ENCODE data around the gene TMEM201.
A peak's percentile ranks its signal among the peaks of the same experiment; 100 is the strongest.
"Not testable (repeated sequence)": the region's sequence is repeated elsewhere in the genome, so short reads cannot be mapped to it uniquely, and the experiment has no call there.

TMEM201 gene, protein sequence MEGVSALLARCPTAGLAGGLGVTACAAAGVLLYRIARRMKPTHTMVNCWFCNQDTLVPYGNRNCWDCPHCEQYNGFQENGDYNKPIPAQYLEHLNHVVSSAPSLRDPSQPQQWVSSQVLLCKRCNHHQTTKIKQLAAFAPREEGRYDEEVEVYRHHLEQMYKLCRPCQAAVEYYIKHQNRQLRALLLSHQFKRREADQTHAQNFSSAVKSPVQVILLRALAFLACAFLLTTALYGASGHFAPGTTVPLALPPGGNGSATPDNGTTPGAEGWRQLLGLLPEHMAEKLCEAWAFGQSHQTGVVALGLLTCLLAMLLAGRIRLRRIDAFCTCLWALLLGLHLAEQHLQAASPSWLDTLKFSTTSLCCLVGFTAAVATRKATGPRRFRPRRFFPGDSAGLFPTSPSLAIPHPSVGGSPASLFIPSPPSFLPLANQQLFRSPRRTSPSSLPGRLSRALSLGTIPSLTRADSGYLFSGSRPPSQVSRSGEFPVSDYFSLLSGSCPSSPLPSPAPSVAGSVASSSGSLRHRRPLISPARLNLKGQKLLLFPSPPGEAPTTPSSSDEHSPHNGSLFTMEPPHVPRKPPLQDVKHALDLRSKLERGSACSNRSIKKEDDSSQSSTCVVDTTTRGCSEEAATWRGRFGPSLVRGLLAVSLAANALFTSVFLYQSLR

DNA sequence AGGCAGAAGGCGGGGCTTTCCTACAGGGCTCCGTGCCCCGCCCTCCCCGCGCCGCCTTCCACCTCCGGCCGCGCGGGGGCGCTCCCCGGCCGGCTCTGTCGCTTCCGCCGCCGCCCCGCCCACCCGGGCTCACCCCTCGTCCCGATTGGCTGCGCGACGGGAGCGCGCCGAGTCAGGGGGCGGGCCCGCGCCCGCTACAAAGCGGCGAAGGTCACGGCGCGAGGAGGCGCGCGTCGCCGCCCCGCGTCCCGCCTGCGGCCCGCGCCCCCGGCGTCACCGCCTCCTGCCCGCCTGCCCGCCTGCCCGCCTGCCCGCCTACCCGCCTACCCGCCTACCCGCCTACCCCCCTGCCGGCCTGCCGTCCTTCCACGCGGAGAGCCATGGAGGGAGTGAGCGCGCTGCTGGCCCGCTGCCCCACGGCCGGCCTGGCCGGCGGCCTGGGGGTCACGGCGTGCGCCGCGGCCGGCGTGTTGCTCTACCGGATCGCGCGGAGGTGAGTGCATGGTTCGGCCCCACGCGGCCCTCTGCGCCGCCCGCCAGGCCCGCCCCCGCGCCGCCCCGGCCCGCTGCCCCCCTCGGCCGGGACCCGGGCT lies at the start of gene TMEM201:
TMEM201 (plus strand) TSS at position 361 of the 593 bp plus-strand sequence; CDS start at position 381, 20 bp downstream.
- peak; percentile 97 for DNase-seq

DNA sequence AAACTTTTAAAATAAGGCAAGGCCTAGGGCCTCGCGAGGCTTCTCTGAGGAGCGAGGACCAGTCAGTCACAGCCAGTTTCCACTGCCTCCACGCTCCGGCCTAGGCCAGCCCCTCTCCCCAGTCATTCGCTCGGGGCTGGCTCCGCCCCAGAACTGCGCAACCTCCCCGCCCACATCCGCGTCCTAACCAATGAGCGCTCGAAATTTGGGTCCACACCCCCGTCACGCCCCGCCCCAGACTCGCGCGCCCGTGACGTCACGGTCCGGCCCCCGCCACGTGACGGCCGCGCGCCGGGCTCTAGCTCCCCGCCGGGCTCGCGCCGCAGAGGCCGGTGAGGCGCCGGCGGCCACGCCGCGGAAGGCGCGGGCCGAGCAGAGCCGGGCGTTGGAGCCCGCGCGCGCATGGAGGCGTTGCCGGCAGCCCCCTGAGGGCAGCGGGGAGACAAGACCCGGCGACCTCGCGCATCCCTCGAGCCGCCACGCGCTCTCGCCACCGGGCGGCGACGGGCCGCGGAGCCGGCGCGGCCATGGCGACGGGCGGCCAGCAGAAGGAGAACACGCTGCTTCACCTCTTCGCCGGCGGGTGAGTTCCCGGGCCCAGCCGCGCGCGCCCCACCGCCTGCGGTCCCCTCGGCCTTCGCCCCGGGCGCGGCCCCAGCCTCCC lies 49.4 kb upstream of the TMEM201 start, which contains the start of gene SLC25A33:
SLC25A33 (plus strand) TSS at position 301 of the 664 bp plus-strand sequence; CDS start at position 528, 227 bp downstream.
- DNase-seq, result peak; percentile 98

DNA sequence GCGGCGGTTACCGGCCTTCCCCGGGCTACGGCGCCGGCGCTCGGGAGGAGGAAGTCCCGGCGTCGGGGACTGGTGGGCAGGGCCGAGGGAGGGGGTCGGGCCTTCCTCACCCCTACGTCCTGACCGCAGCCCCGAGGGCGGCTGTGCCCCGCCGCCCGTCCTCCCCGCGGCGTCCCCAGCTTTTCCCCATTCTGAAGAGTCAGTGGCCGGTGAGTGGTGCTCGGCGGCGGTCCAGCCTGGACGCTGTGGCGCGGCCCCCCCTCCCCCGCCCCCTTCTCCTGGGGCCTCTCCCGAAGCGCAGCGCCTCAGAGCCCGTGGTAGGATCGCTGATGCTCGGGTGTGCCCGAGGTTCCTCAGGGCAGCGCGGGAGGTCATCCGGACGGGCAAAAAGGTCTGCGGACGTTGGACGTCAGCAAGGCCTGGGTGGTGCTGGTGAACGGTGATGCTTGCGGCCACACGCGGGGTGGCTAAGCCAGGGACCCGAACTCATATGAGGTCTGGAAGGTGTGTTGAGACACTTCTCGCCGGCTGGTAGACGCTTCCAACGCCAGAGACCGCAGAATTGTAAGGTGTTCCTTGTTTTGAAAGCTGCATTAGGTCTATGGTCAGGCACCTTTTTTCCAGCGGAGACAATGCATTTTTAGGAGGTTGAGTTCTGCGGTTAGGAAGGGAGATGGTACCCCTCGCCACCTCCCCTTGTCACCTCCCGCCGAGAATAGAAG lies 48.7 kb upstream of the TMEM201 start:
- peak; percentile 72 for DNase-seq

DNA sequence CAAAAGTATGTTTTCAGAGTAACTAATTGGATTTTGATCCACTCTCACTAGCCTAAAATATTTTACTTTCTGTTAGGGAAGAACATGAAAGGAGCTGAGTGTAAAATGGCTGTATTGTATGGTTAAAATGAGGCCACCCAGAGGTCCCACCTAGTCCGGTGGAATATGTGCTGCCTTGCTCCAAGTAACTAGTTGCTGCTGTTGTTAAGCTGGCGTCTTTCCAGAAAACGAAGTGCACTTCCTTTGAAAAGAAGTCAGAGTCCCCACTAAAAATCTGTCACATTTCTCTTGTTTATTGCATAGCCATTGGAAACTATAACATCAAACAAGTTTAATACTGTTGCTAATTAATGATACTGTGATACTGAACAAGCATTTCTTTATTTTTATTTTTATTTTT lies 46.3 kb upstream of the TMEM201 start:
- no peak for DNase-seq

DNA sequence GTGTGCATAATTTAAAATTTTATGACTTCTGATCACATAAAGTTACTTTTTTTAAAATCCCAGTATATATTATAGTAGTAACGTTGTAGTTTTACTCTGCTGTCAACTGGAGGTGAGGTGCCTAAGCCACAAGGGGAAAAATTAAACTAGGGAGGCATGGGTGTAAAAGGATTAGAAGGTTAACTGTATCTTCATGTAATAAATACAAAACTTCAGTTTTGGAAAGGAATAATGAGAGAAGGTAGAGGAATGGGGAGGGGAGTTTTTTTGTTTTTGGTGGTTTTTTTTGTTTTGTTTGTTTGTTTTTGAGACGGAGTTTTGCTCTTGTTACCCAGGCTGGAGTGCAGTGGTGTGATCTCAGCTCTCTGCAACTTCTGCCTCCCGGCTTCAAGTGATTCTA lies 43.8 kb upstream of the TMEM201 start:
- no peak for DNase-seq

DNA sequence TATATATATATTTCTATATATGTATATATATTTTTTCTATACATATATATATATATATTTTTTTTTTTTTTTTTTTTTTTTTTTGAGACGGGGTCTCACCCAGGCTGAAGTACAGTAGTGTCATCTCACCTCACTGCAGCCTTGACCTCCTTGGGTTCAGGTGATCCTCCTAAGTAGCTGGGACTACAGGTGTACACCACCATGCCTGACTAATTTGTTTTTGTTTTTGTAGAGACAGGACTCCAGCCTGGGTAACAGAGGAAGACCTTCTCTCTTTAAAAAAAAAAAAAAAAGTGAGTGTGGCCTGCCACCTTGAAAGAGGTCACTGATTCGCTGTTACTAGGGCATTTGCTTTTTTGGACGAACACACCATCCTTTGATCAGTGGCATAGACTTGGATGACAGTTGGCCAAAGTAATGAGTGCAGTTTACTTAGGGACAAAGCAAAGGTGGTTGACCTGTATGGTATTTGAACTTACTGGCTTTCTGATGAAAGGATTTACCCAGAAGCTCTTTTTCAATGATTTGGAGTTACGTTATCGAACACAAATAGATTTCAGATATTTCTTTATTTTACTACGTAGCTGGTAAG lies 38.7 kb upstream of the TMEM201 start:
- no peak for DNase-seq

DNA sequence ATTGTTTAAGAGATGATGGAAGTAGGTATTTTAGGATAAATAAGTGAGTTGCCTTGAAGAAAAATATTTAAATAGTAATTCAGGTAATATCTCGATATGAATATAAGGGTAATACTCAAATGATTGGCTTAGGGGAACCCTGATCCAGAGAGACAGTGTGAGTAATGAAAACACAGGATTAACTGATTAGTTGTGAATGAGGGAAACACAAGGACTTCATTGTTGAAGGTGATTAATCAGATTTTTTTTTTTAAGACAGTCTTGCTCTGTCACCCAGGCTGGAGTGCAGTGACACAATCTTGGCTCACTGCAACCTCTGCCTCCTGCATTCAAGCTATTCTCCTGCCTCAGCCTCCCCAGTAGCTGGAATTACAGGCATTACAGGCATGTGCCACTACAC lies 36.7 kb upstream of the TMEM201 start:
- DNase-seq, result peak; percentile 77

DNA sequence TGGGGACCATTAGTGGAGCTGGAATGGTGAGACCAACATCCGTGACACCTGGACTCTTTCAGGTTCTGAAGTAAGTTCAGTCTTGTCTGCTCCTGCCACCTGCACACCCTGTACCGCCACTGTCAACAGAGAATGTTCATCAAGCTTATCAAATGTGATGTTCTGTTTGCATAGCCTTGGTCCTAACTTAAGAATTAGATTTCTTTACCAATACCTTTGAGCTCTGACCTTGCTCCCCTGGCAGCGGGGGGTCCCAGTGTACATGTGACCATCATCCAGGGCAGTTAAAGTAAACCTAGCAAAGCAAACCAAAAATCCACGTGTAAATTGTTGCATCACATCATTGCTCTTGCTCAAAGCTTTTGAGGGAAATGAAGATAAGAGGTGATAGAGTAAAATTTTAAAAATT lies 35.0 kb upstream of the TMEM201 start:
- no peak for DNase-seq

DNA sequence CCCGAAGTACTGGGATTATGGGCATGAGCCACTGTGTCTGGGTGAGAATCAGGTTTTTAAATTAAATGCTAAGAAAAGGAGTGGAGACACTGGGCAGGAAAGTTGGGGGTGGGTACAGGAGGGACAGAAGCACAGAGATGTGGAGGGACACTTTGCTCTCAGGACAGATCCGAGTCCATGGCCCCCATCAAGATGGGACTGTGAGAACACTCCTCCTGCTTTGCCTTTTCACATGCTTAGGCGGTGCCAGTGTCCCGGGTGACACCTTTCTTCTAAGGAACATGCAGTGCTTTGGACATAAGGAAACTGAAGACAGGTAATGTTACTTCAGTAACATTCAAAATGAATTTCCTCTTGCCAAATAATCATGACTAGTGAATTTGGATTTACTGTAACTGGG lies 32.8 kb upstream of the TMEM201 start:
- DNase-seq, result no peak

DNA sequence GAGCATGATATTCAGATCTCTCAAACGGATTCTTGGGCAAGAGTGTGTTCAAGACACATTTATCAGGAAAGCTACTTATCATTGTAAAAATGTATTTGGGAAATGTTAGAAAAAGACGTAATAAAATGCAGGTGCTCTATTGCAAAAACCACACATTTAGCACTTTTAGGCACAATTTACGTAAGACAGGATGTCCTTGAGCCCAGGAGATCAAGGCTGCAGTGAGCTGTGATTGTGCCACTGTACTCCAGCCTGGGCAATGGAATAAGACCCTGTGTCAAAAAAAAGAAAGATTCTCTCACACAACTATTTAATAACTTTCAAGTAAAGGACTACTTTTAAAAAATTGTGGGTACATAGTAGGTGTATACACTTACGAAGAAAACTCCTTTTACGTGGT lies 31.1 kb upstream of the TMEM201 start:
- no peak for DNase-seq

DNA sequence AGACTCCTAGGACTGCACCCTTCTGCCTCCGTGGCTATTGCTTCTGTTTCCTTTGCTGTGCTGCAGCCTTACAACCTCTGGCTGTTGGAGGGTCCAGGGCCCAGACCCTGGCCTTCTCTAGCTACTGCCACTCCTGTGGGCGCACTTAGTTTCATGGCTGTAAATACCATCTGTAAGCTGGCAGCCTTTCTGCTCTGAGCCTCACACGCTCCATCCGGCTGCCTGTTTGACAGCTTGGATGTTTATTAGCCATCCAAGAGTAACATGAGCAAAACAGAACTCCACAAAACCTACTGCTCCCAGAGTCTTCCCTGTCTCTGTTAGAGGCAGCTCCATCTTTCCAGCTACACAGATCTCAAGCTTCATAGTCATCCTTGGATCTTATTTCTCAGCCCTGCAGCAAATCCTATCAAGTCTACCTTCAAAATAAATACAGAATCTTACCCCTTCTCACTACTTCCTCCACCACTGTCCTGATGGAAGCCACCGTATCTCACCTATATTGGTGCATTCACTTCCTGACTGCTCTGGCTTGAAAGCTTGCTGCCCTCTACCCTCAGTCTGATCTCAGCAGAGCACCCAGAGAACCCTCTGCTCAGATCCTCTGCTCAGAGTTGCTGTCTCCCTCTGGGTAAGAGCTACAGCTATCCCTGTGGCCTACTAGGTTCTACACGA lies 30.3 kb upstream of the TMEM201 start:
- no peak for DNase-seq

DNA sequence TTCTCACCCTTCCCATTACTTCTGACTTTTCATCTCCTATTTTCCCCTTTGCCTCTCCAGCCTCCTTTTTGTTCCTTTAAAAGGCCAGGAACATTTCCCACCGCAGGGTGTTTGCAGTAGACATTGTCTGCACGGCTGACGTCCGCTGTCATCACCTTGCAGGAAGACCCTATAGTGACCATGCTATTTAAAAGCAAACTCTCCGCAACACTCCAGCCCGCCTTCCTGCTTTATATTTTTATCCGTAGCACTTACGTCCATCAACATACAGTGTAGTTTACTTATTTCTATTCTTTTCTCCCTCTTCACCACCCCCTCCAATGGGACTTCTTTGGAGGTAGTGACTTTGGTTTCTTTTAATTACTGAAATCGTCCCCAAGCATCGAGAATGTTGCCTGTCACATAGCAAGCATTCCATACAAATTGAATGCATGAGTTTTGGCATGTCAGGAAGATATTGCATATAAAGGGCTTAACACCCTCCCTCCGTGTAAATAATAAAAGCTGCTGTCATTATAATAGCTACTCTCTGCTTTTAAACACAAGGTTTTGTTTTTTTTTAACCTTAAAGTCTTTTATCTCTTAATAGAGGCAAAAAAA lies 29.7 kb upstream of the TMEM201 start:
- DNase-seq, result no peak

DNA sequence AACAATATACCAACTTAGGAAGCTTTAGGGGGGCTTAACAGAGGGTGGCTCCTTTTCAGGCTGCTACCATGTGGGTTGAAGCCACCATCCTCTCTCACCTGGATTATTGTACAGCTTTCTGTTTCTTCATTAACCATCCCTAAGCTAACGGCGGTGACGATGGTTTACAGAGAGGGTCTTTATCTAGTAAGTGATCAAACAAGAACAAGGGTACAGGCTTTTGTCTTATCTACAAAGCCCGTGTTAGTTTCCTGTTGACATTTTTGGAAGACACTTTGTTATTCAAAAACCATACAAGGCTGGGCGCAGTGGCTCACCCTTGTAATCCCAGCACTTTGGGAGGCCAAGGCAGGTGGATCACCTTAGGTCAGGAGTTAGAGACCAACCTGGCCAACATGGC lies 29.0 kb upstream of the TMEM201 start:
- peak; percentile 15 for DNase-seq

DNA sequence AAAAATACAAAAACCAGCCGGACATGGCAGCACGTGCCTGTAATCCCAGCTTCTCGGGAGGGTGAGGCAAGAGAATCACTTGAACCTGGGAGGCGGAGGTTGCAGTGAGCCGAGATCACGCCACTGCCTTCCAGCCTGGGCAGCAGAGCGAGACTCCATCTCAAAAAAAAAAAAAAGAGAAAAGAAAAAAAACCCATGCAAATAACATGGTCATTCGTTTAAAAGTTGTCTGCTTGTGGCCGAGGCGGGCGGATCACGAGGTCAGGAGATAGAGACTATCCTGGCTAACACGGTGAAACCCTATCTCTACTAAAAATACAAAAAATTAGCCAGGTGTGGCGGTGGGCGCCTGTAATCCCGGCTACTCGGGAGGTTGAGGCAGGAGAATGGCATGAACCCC lies 28.6 kb upstream of the TMEM201 start:
- not testable (repeated sequence) for DNase-seq

DNA sequence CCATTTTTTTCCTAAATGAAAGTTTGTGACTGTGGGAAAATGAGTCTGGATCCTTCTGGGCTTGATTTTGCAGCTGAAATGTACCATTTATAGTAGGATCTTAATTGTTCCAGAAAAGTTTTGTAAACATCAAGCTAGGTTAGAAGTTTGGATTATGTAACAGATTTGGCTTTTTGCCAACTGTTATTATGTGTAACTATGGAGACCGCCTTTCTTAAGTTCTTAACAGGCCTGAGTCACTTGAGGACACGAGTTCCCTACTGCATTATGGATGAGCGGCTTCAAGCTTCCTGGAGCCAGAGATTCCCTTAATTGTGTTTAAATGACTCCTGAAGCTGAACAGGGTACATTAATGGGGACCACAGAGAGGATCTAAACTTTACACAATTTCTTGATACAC lies 27.3 kb upstream of the TMEM201 start:
- DNase-seq, result peak; percentile 98

DNA sequence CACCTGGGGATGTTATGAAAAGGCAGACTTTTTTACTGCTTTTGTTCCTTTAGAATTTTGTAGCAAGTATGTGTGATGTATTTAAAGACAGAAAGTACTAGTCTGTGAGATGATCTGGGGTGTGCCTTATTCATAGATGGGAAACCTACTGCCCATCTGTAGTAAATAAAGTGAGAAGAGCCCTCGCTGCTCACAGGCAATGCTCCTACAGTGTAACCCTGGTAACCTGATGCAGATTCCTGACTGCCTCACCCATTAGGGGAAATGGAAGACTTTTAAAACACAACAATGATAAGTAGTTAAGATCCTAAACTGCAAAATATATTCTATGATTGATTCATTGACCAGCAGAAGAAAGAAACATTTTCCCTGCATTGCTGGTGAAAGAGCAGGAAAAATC lies 19.4 kb upstream of the TMEM201 start:
- DNase-seq, result no peak

DNA sequence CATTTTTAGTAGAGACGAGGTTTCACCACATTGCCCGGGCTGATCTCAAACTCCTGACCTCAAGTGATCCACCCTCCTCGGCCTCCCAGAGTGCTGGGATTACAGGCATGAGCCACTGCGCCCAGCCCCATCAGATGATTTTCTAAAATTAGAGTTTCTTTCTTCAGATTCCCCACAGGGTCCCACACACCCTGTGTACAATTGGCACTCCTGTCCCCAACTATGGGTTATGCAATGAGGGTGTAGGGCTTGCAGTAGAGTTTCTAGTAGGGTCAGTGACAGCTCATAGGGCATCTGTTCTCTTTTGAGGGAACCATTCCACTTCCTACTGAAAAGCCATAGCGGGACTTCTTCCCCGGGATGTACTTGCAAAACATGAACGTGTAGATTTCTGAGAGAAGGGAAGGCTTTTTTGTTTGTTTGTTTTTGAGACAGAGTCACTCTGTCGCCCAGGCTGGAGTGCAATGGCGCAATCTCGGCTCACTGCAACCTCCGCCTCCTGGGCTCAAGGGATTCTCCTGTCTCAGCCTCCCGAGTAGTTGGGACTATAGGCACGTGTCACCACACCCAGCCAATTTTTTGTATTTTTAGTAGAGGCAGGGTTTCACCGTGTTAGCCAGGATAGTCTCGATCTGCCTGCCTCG lies 17.7 kb upstream of the TMEM201 start:
- DNase-seq, result not testable (repeated sequence)

DNA sequence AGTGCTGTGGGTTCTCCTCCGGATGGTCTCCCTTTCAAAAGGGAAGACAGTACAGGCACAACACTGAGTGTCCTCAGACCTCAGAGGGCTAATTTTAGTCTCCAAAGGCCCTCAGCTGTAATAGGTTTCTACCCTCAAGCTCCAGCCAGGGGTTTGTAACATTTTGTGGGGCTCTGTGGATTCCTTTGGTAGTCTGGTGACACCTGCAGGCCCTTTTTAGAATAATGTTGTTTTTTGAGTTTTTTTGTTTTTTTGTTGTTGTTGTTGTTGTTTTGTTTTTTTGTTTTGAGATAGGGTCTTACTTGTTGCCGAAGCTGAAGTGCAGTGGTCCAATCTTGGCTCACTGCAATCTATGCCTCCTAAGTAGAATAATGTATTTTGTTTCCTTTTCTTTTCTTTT lies 15.0 kb upstream of the TMEM201 start:
- DNase-seq, result peak; percentile 47

DNA sequence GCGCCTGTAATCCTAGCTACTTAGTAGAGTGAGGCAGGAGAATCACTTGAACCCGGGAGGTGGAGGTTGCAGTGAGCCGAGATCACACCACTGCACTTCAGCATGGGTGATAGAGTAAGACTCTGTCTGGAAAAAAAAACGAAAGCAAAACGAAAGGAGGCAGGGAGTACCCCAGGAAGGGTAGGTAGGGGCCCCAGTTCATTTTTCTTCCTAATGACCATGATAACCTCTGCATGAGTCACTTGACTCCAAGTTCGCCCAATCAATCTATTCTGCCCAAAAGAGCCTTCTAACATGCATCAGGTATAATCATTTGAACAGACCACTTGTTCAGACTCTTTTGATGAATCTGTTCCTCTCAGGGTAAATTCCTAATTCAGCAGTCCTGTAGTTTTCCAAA lies 13.2 kb upstream of the TMEM201 start:
- no peak for DNase-seq

DNA sequence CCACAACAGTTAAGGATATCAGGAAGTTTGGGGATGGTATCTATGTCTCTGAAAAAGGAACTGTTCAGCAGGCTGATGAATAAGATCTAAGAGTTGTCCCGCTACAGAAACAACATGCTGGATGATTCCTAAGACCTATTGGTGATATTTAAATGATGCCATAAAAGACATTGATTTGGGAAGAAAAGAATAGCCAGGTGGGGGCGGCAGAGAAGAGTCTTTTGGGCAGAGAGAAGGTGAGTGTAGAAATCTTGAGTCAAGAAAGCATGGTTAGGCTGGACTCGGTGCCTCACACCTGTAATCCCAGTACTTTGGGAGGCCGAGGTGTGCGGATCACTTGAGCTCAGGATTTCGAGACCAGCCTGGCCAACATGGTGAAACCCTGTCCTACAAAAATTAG lies 11.8 kb upstream of the TMEM201 start:
- DNase-seq, result peak; percentile 10

DNA sequence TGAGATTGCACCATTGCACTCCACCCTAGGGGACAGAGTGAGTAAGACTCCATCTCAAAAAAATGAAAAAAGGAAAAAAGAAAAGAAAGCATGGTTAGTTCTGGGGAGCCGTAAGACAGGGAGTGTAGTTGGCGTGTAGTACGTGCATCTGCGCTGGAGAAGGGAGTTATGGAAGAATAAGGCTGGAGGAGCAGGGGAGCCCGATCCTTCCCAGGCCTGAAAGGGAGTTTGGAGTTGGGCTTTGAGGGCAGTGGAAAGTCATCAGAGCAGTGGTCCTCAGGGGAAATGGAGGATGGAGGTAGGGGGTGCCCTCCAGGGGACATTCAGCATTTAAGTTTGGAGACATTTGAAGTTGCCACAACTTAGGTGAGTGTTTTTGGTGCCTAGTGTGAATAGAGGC lies 11.3 kb upstream of the TMEM201 start:
- no peak for DNase-seq

All from NCI-H82 (cell line).